GM12891 (cell line): ENCODE data around the gene CGA.

ENCODE experiments used
- POLR2A ChIP-seq: IDR thresholded peaks from 2 replicates; pipeline ENCODE4 v1.6.1; 2011; ENCODE audit warnings: low read depth, low read length, control low read depth
- TAF1 ChIP-seq: IDR thresholded peaks from 2 replicates; pipeline ENCODE4 v1.6.1; 2011; ENCODE audit warnings: low read depth, low read length, control low read depth

GRCh38 chr6:87100216-87100615, 5.3 kb upstream of the CGA start:
- no peak for TF ChIP-seq TAF1
- no peak for TF ChIP-seq POLR2A
